Cardiac fibroblast (primary cell): ENCODE measurements around the gene ATP8A2.

ENCODE experiments used
- DNase-seq, 2 donors: peaks; one replicate each; pipeline versions ENCODE4 v3.0.0 to v3.0.0-alpha.2; 2010; ENCODE audit warnings: low read depth in 2 of 2
- H3K4me3 ChIP-seq, 2 donors: replicated peaks in 1 of 2; 1 replicate in 1 of 2; 2 replicates in 1 of 2; pipeline ENCODE4 v1.5.1; 2011; ENCODE audit warnings: low read depth in 2 of 2, low read length in 2 of 2, mild to moderate bottlenecking in 2 of 2, moderate library complexity in 1 of 2
- TF ChIP-seq, protein P1 (sequence below): IDR thresholded peaks from one replicate; pipeline ENCODE4 v1.5.1; 2011; ENCODE audit warnings: low read depth, mild to moderate bottlenecking, low read length, inconsistent platforms

The ATP8A2 gene

GRCh38 chr13:26029581-26030136 is 657.9 kb downstream of the ATP8A2 start:
- TF ChIP-seq, protein P1, sequence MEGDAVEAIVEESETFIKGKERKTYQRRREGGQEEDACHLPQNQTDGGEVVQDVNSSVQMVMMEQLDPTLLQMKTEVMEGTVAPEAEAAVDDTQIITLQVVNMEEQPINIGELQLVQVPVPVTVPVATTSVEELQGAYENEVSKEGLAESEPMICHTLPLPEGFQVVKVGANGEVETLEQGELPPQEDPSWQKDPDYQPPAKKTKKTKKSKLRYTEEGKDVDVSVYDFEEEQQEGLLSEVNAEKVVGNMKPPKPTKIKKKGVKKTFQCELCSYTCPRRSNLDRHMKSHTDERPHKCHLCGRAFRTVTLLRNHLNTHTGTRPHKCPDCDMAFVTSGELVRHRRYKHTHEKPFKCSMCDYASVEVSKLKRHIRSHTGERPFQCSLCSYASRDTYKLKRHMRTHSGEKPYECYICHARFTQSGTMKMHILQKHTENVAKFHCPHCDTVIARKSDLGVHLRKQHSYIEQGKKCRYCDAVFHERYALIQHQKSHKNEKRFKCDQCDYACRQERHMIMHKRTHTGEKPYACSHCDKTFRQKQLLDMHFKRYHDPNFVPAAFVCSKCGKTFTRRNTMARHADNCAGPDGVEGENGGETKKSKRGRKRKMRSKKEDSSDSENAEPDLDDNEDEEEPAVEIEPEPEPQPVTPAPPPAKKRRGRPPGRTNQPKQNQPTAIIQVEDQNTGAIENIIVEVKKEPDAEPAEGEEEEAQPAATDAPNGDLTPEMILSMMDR, result no peak
- no peak overlapping the region for H3K4me3 ChIP-seq
- no peak for DNase-seq

DNA sequence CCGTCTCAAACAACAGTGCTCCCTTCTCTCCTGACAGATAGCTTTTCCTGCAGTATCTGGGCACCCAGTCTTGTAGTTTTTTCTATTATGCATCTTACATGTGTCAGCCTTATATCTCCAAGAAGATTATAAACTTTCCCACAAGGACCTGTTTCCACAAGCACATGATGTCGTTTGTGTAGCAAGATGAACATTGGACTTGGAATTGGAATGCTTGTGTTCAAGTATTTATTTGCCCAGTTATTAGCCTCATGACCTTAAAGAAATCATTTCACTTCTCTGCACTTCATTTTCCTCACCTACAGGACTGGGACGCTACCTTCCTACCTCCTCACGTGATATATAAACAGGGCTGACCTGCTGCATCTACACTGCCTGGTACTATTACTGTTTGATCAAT is 658.6 kb downstream of the ATP8A2 start:
- TF ChIP-seq, protein P1, result no peak
- no peak overlapping the region for H3K4me3 ChIP-seq

DNA sequence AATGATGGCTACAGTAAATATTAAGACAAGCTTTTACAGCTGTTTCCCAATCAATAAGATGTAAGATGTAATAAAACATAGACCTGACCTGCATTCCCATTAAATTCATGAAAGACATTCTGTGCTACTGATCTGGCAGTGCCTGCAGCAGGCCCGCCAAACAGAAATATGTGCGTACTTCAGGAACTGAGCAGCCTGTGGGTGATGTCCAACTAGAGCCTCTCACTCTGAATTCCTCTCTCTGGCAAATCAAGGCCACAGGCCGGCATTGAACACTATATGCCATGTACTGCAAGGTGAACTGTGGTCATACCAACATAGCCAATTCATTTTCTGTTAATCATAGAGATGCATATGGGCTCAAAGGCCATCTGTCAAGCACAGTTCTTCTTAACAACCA is 662.2 kb downstream of the ATP8A2 start:
- DNase-seq, result no peak
- H3K4me3 ChIP-seq, result no peak overlapping the region
- TF ChIP-seq, protein P1, result no peak

More for the DNA sequence above, 658.6 kb downstream of the ATP8A2 start:
- no peak for DNase-seq

DNA sequence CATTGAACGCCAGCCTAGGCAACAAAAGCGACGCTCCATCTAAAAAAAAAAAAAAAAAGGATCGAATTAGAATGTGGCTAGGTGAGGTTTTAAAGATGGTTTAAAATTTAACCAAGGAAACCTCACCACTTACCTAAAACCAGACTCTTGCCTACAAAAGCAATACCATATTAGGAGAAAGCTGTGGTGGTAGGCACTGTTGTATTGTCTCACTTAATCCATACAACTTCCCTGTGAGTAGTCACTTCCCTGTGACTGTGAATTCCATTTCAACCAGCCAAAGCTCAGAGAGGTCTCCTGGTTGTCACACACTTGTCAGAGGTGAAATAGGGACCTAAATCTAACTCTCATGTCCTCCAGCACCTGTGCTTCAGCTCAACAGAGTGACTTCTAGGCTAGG is 664.6 kb downstream of the ATP8A2 start:
- TF ChIP-seq, protein P1, result no peak
- no peak overlapping the region for H3K4me3 ChIP-seq
- no peak for DNase-seq

- no peak overlapping the region for H3K4me3 ChIP-seq
- TF ChIP-seq, protein P1, result peak; percentile 45
- DNase-seq, result peak; percentile 28
Measured at GRCh38 chr13:26037302-26037701, 665.5 kb downstream of the ATP8A2 start.

GRCh38 chr13:26038931-26039475 is 667.2 kb downstream of the ATP8A2 start:
- TF ChIP-seq, protein P1, result no peak
- no peak for DNase-seq
- H3K4me3 ChIP-seq, result no peak overlapping the region

DNA sequence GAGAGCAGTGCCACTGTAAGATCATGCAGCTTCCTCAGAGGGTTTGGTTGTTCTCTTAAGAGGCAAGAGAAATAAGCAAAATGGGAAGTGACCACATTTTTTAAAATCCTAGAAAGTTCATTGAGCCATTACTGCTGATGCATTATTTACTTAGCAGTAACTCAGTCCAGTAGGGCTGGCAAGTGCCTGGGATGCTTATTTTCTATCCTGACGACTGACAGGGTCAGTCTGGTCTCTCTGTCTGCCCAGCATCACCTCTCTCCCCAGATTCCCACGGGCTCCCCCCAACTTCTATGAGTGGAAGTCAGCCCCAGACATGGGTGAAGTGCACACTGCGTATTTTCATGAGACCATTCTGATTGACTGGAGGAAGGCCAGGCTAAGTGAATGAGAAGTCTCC is 669.7 kb downstream of the ATP8A2 start:
- DNase-seq, result no peak
- H3K4me3 ChIP-seq, result no peak overlapping the region
- TF ChIP-seq, protein P1, result no peak
